Caco-2 (cell line): ENCODE measurements around the gene F2RL2. TPM values are rescaled to one million over a fixed set of nuclear protein-coding genes. Genes with fewer than 3 reads are reported as not detected.
A peak's percentile ranks its signal among the peaks of the same experiment; 100 is the strongest.

ENCODE experiments used
- BruUV-seq: library from RNA; stranded (reverse); fragments of 400-500 nt; replicated peaks from 2 replicates; lab custom pipeline; 2021; lab: Mats Ljungman, UMichigan
- CTCF ChIA-PET: fragments of 300-600 bp; sonication (Branson Sonifier 250); formaldehyde crosslinking; loops from one replicate; lab custom pipeline; 2022; ENCODE audit warnings: antibody characterized with exemption; lab: Charles Lee
- POLR2A ChIA-PET: fragments of 300-600 bp; sonication (Branson Sonifier 250); formaldehyde crosslinking; loops from one replicate; lab custom pipeline; 2022; ENCODE audit warnings: antibody characterized with exemption; lab: Charles Lee
- DNase-seq, 2 experiments: peaks; one replicate each; pipeline versions ENCODE4 v3.0.0 to v3.0.0-alpha.2; 2020 to 2022
- H3K27me3 ChIP-seq: replicated peaks from 2 replicates; pipeline ENCODE4 v1.6.0; 2011; ENCODE audit warnings: low read length; ENCODE audit not compliant: control insufficient read depth, insufficient read depth
- H3K36me3 ChIP-seq: 2 replicates; pipeline ENCODE4 v1.5.1; 2011; ENCODE audit warnings: low read length; ENCODE audit not compliant: control insufficient read depth, insufficient read depth
- H3K4me1 ChIP-seq: fragments of 250-450 bp; sonication (Bioruptor Pico); 2 replicates; pipeline ENCODE4 v1.5.1; 2020; ENCODE audit warnings: mild to moderate bottlenecking
- H3K4me3 ChIP-seq: 2 replicates; pipeline ENCODE4 v1.5.1; 2011; ENCODE audit warnings: low read depth, mild to moderate bottlenecking, control low read depth, low read length
- H3K9me3 ChIP-seq: fragments of 250-450 bp; sonication (Bioruptor Pico); 2 replicates; pipeline ENCODE4 v1.5.1; 2020; ENCODE audit warnings: mild to moderate bottlenecking, moderate library complexity
- H3K27ac Mint-ChIP-seq: one replicate; pipeline ENCODE4 v1.8.0; 2022; ENCODE audit warnings: mixed read lengths; ENCODE audit not compliant: unreplicated experiment
- H3K27me3 Mint-ChIP-seq: one replicate; pipeline ENCODE4 v1.8.0; 2022; ENCODE audit warnings: mixed read lengths; ENCODE audit not compliant: insufficient read depth, unreplicated experiment
- H3K36me3 Mint-ChIP-seq: one replicate; pipeline ENCODE4 v1.8.0; 2022; ENCODE audit warnings: mild to moderate bottlenecking, mixed read lengths; ENCODE audit not compliant: insufficient read depth, unreplicated experiment
- H3K4me1 Mint-ChIP-seq: one replicate; pipeline ENCODE4 v1.8.0; 2022; ENCODE audit warnings: low read depth, mixed read lengths; ENCODE audit not compliant: unreplicated experiment
- H3K4me3 Mint-ChIP-seq: one replicate; pipeline ENCODE4 v1.8.0; 2022; ENCODE audit warnings: mild to moderate bottlenecking, moderate library complexity, mixed read lengths; ENCODE audit not compliant: unreplicated experiment
- H3K9me3 Mint-ChIP-seq: one replicate; pipeline ENCODE4 v1.8.0; 2022; ENCODE audit warnings: mixed read lengths; ENCODE audit not compliant: unreplicated experiment
- CTCF ChIP-seq, 2 experiments: fragments of 200-600 bp in 1 of 2; IDR thresholded peaks; 1 replicate in 1 of 2; 2 replicates in 1 of 2; pipeline versions ENCODE4 v1.5.1 to v1.8.0; 2011 to 2022; ENCODE audit warnings: antibody characterized with exemption in 1 of 2, control low read depth in 1 of 2, inconsistent platforms in 1 of 2, low read depth in 1 of 2, low read length in 1 of 2, mild to moderate bottlenecking in 1 of 2, moderate library complexity in 1 of 2; ENCODE audit not compliant: insufficient read depth in 1 of 2, severe bottlenecking in 1 of 2, unreplicated experiment in 1 of 2
- intact Hi-C: fragments of 100-400 bp; cut with micrococcal nuclease; formaldehyde crosslinking; loops from one replicate; pipeline ENCODE4 v1.10.0; 2022; ENCODE audit not compliant: unreplicated experiment
- total RNA-seq: library from RNA; stranded (reverse); gene quantifications from 2 replicates; pipeline ENCODE4 v1.2.3, GENCODE V29; 2022

The F2RL2 gene
- total RNA-seq, 1 experiment from 2014 or later, result not detected

GRCh38 chr5:76571559-76571958 lies 51.6 kb downstream of the F2RL2 start:
- ChIA-PET CTCF (no interaction called here), POLR2A (no interaction called here)
- Histone ChIP-seq H3K9me3 (no peaks in the 10 kb centered on the region), H3K4me1 (no peaks in the 10 kb centered on the region; the same call in 1 of the 2 replicates), H3K27me3 (no peaks in the 10 kb centered on the region), H3K4me3 (no peak overlapping the region), H3K36me3 (no peaks in the 10 kb centered on the region)
- no peak overlapping the region for H3K4me3 Mint-ChIP-seq
- no peak overlapping the region for H3K27ac Mint-ChIP-seq
- peaks cover 19% of the 10 kb centered on the region for H3K36me3 Mint-ChIP-seq
- DNase-seq, result no peak
- peaks cover 2% of the 10 kb centered on the region for H3K4me1 Mint-ChIP-seq
- BruUV-seq, result no TSS peak
- H3K27me3 Mint-ChIP-seq, result no peaks in the 10 kb centered on the region
- intact Hi-C loops, result no loop called here
- TF ChIP-seq CTCF (IDR thresholded peaks at IDR 0.05; ENCODE audit: insufficient read depth in 1 of 2, low read depth in 1 of 2, low read length in 1 of 2, severe bottlenecking in 1 of 2, unreplicated experiment in 1 of 2), result peak in 1 of 2 experiments; percentile 27
- no peaks in the 10 kb centered on the region for H3K9me3 Mint-ChIP-seq

- H3K27me3 ChIP-seq, result no peaks in the 10 kb centered on the region
- Mint-ChIP-seq H3K27me3 (no peaks in the 10 kb centered on the region), H3K9me3 (no peaks in the 10 kb centered on the region), H3K36me3 (peaks cover 25% of the 10 kb centered on the region), H3K27ac (no peak overlapping the region), H3K4me3 (no peak overlapping the region), H3K4me1 (peaks cover 10% of the 10 kb centered on the region)
- no peak overlapping the region for H3K4me3 ChIP-seq
- intact Hi-C loops, result no loop called here
- no peaks in the 10 kb centered on the region; the same call in 1 of the 2 replicates for H3K4me1 ChIP-seq
- POLR2A ChIA-PET, result no interaction called here
- no peaks in the 10 kb centered on the region for H3K36me3 ChIP-seq
- BruUV-seq, result no TSS peak
- no peak for DNase-seq
- H3K9me3 ChIP-seq, result no peaks in the 10 kb centered on the region
- no peak for TF ChIP-seq CTCF (IDR thresholded peaks at IDR 0.05; ENCODE audit: insufficient read depth in 1 of 2, low read depth in 1 of 2, low read length in 1 of 2, severe bottlenecking in 1 of 2, unreplicated experiment in 1 of 2)
- CTCF ChIA-PET, result no interaction called here
Measured at GRCh38 chr5:76570153-76570552, 53.0 kb downstream of the F2RL2 start.

Other genes starting within 250 kb of the F2RL2 start
- 85.6 and 89.4 TPM in 2 replicates for gene IQGAP2, start 220.1 kb downstream of the F2RL2 start, total RNA-seq
- gene F2R, start 92.7 kb upstream of the F2RL2 start, total RNA-seq, result 6.3 and 7.8 TPM in 2 replicates
- 50.0 and 51.8 TPM in 2 replicates for gene F2RL1, start 195.6 kb upstream of the F2RL2 start, total RNA-seq
- gene S100Z, start 226.6 kb upstream of the F2RL2 start, total RNA-seq, result 0.66 TPM in 1 of 2 replicates, not detected in the other